HEK293T (cell line): ENCODE measurements around the gene SDHB.

Experiments
- CTCF ChIA-PET: fragments of 350-600 bp; formaldehyde crosslinking; extraction: SDS; loops from one replicate; lab custom pipeline; 2021; ENCODE audit warnings: antibody characterized with exemption, inconsistent platforms; lab: Yijun Ruan, JAX
- POLR2A ChIA-PET: fragments of 350-600 bp; formaldehyde crosslinking; extraction: SDS; loops from one replicate; lab custom pipeline; 2020; ENCODE audit warnings: antibody characterized with exemption, inconsistent platforms; lab: Yijun Ruan, JAX
- DNase-seq: peaks from one replicate; pipeline ENCODE4 v3.0.0; 2012; ENCODE audit warnings: mixed read lengths; ENCODE audit errors: extremely low spot score
- ARNT ChIP-seq: fragments of 450-650 bp; IDR thresholded peaks from 2 replicates; pipeline ENCODE4 v1.6.1; 2017; ENCODE audit warnings: mild to moderate bottlenecking
- BHLHE40 ChIP-seq: fragments of 450-650 bp; IDR thresholded peaks from 2 replicates; pipeline ENCODE4 v1.6.1; 2016; ENCODE audit warnings: mild to moderate bottlenecking, moderate library complexity, borderline replicate concordance
- CTBP1 ChIP-seq: fragments of 450-650 bp; IDR thresholded peaks from 2 replicates; pipeline ENCODE4 v1.6.1; 2016; ENCODE audit warnings: borderline replicate concordance
- ELF4 ChIP-seq: fragments of 450-650 bp; IDR thresholded peaks from 2 replicates; pipeline ENCODE4 v1.6.1; 2017; ENCODE audit warnings: antibody characterized with exemption
- FOXA1 ChIP-seq: fragments of 450-650 bp; IDR thresholded peaks from 2 replicates; pipeline ENCODE4 v1.6.1; 2016; ENCODE audit warnings: mild to moderate bottlenecking
- FOXK2 ChIP-seq: fragments of 450-650 bp; IDR thresholded peaks from 2 replicates; pipeline ENCODE4 v1.6.1; 2016; ENCODE audit warnings: mild to moderate bottlenecking
- FOXM1 ChIP-seq: fragments of 450-650 bp; IDR thresholded peaks from 2 replicates; pipeline ENCODE4 v1.6.1; 2017; ENCODE audit warnings: mild to moderate bottlenecking, borderline replicate concordance
- HDGF ChIP-seq: fragments of 450-650 bp; IDR thresholded peaks from 2 replicates; pipeline ENCODE4 v1.6.1; 2017; ENCODE audit warnings: antibody characterized with exemption, borderline replicate concordance
- L3MBTL2 ChIP-seq: fragments of 450-650 bp; conservative IDR thresholded peaks from 2 replicates; pipeline ENCODE4 v1.6.1; 2016; ENCODE audit warnings: mild to moderate bottlenecking
- LEF1 ChIP-seq: fragments of 450-650 bp; IDR thresholded peaks from 2 replicates; pipeline ENCODE4 v1.6.1; 2017; ENCODE audit warnings: mild to moderate bottlenecking, borderline replicate concordance
- NFRKB ChIP-seq: fragments of 450-650 bp; IDR thresholded peaks from 2 replicates; pipeline ENCODE4 v1.6.1; 2016; ENCODE audit warnings: mild to moderate bottlenecking, moderate library complexity
- PKNOX1 ChIP-seq: fragments of 450-650 bp; IDR thresholded peaks from 2 replicates; pipeline ENCODE4 v1.6.1; 2016
- SP1 ChIP-seq: fragments of 450-650 bp; IDR thresholded peaks from 2 replicates; pipeline ENCODE4 v1.6.1; 2017
- SUZ12 ChIP-seq: fragments of 450-650 bp; IDR thresholded peaks from 2 replicates; pipeline ENCODE4 v1.6.1; 2016; ENCODE audit warnings: mild to moderate bottlenecking
- TARDBP ChIP-seq: fragments of 450-650 bp; IDR thresholded peaks from 2 replicates; pipeline ENCODE4 v1.6.1; 2016
- ZNF384 ChIP-seq: fragments of 450-650 bp; IDR thresholded peaks from 2 replicates; pipeline ENCODE4 v1.6.1; 2016

The SDHB gene

GRCh38 chr1:17016317-17016661, 37.5 kb downstream of the SDHB start:
- DNase-seq: no peak
- CTCF ChIA-PET: no interaction called here
- TF ChIP-seq L3MBTL2 (no peak), TARDBP (no peak), BHLHE40 (no peak), CTBP1 (no peak), ARNT (no peak), PKNOX1 (no peak), HDGF (no peak), FOXK2 (no peak), ZNF384 (no peak), LEF1 (no peak), FOXM1 (no peak)
- POLR2A ChIA-PET: no interaction called here

GRCh38 chr1:17014671-17015567, 38.9 kb downstream of the SDHB start:
- TF ChIP-seq LEF1: no peak
- no peak for TF ChIP-seq HDGF
- no peak for TF ChIP-seq SP1
- TF ChIP-seq FOXM1: no peak
- no peak for TF ChIP-seq ZNF384
- TF ChIP-seq NFRKB: no peak
- TF ChIP-seq CTBP1: no peak
- TF ChIP-seq PKNOX1: no peak
- TF ChIP-seq FOXK2: no peak
- TF ChIP-seq TARDBP: no peak
- TF ChIP-seq SUZ12: no peak
- CTCF ChIA-PET: no interaction called here
- POLR2A ChIA-PET: no interaction called here
- no peak for DNase-seq

GRCh38 chr1:17013491-17014320, 40.1 kb downstream of the SDHB start:
- POLR2A ChIA-PET: interaction anchor here (1.1 kb wide), 1 partner anchor 34 kb away, joined by 3 read pairs; no protein-coding TSS in a partner anchor

GRCh38 chr1:17012775-17013490, 40.9 kb downstream of the SDHB start:
- POLR2A ChIA-PET: interaction anchor here (1.1 to 1.2 kb wide), 2 partner anchors 9 to 33 kb away, joined by 3 to 6 read pairs; no protein-coding TSS in a partner anchor
- CTCF ChIA-PET: interaction anchor here (0.6 to 1.1 kb wide), 4 partner anchors 13 to 681 kb away, joined by 3 read pairs; no protein-coding TSS in a partner anchor
- no peak for TF ChIP-seq NFRKB
- TF ChIP-seq SUZ12: no peak
- TF ChIP-seq FOXK2: no peak
- TF ChIP-seq FOXA1: no peak
- no peak for TF ChIP-seq FOXM1
- TF ChIP-seq PKNOX1: no peak
- no peak for TF ChIP-seq ZNF384
- no peak for TF ChIP-seq ARNT
- no peak for TF ChIP-seq CTBP1
- TF ChIP-seq TARDBP: no peak
- TF ChIP-seq LEF1: no peak
- no peak for TF ChIP-seq L3MBTL2
- no peak for TF ChIP-seq SP1
- no peak for TF ChIP-seq HDGF
- no peak for TF ChIP-seq ELF4
- TF ChIP-seq BHLHE40: no peak
- DNase-seq: no peak

More at GRCh38 chr1:17013491-17014320, 40.1 kb downstream of the SDHB start:
- CTCF ChIA-PET: interaction anchor here (0.6 to 1.1 kb wide), 2 partner anchors 12 to 681 kb away, joined by 3 read pairs; no protein-coding TSS in a partner anchor
- no peak for DNase-seq
- no peak for TF ChIP-seq ZNF384
- TF ChIP-seq NFRKB: no peak
- TF ChIP-seq HDGF: no peak
- no peak for TF ChIP-seq FOXA1
- no peak for TF ChIP-seq BHLHE40
- no peak for TF ChIP-seq SP1
- no peak for TF ChIP-seq ARNT
- TF ChIP-seq LEF1: no peak
- TF ChIP-seq CTBP1: no peak
- no peak for TF ChIP-seq L3MBTL2
- no peak for TF ChIP-seq TARDBP
- TF ChIP-seq FOXK2: no peak
- no peak for TF ChIP-seq SUZ12
- TF ChIP-seq PKNOX1: no peak
- TF ChIP-seq FOXM1: no peak
